HepG2 (cell line): ENCODE measurements around the gene PLOD3. TPM values are rescaled to one million over a fixed set of nuclear protein-coding genes. Genes with fewer than 3 reads are reported as not detected.
A peak's percentile ranks its signal among the peaks of the same experiment; 100 is the strongest.

Experiments used
- AKNA ChIP-seq: sonication (generic); formaldehyde crosslinking; IDR thresholded peaks from 2 replicates; pipeline ENCODE4 v1.4.0; 2020; ENCODE audit warnings: missing genetic modification reagents, borderline replicate concordance
- ESRRA ChIP-seq: sonication (generic); formaldehyde crosslinking; IDR thresholded peaks from 2 replicates; pipeline ENCODE4 v1.5.1; 2020; ENCODE audit warnings: mild to moderate bottlenecking, low read depth, missing genetic modification reagents
- FOSL2 ChIP-seq: sonication (generic); formaldehyde crosslinking; IDR thresholded peaks from 2 replicates; pipeline ENCODE4 v1.4.0; 2020; ENCODE audit warnings: missing genetic modification reagents
- ISL2 ChIP-seq: sonication (generic); formaldehyde crosslinking; IDR thresholded peaks from 2 replicates; pipeline ENCODE4 v1.5.0; 2020; ENCODE audit warnings: missing genetic modification reagents
- KLF9 ChIP-seq: IDR thresholded peaks from 2 replicates; pipeline ENCODE4 v1.6.1; 2016; ENCODE audit warnings: low read depth
- NFKBIZ ChIP-seq: IDR thresholded peaks from 2 replicates; pipeline ENCODE4 v1.6.1; 2018; ENCODE audit warnings: missing genetic modification reagents, missing compliant biosample characterization
- POGZ ChIP-seq: sonication (generic); formaldehyde crosslinking; IDR thresholded peaks from 2 replicates; pipeline ENCODE4 v1.4.0; 2020; ENCODE audit warnings: mild to moderate bottlenecking, missing genetic modification reagents
- RARA ChIP-seq: IDR thresholded peaks from 2 replicates; pipeline ENCODE4 v1.6.1; 2016; ENCODE audit warnings: missing genetic modification reagents, missing compliant biosample characterization
- ZIK1 ChIP-seq: sonication (generic); formaldehyde crosslinking; IDR thresholded peaks from 2 replicates; pipeline ENCODE4 v1.5.0; 2020; ENCODE audit warnings: mild to moderate bottlenecking, low read depth, missing genetic modification reagents, borderline replicate concordance
- ZKSCAN5 ChIP-seq: sonication (generic); formaldehyde crosslinking; IDR thresholded peaks from 2 replicates; pipeline ENCODE4 v1.5.1; 2020; ENCODE audit warnings: mild to moderate bottlenecking, missing genetic modification reagents
- ZNF260 ChIP-seq: sonication (generic); formaldehyde crosslinking; IDR thresholded peaks from 2 replicates; pipeline ENCODE4 v1.4.0; 2020; ENCODE audit warnings: missing genetic modification reagents, low read depth, mild to moderate bottlenecking, borderline replicate concordance
- ZNF333 ChIP-seq: sonication (generic); formaldehyde crosslinking; IDR thresholded peaks from 2 replicates; pipeline ENCODE4 v1.4.0; 2020; ENCODE audit warnings: mild to moderate bottlenecking, missing genetic modification reagents, borderline replicate concordance
- ZNF431 ChIP-seq: sonication (generic); formaldehyde crosslinking; IDR thresholded peaks from 2 replicates; pipeline ENCODE4 v1.9.0; 2022; ENCODE audit warnings: missing genetic modification reagents, low read depth, mild to moderate bottlenecking, borderline replicate concordance
- ZNF660 ChIP-seq: sonication (generic); formaldehyde crosslinking; IDR thresholded peaks from 2 replicates; pipeline ENCODE4 v1.5.1; 2020; ENCODE audit warnings: mild to moderate bottlenecking, low read depth, missing genetic modification reagents, borderline replicate concordance
- ZNF672 ChIP-seq: sonication (generic); formaldehyde crosslinking; IDR thresholded peaks from 2 replicates; pipeline ENCODE4 v1.8.1; 2022; ENCODE audit warnings: missing genetic modification reagents
- polyA plus RNA-seq, 8 experiments: library from polyadenylated mRNA; depleted of rRNA in 3 of 8; stranded (reverse) in 7 of 8; unstranded in 1 of 8; fragments of >200 nt; fragmentation: Illumina TruSeq in 4 of 8; extraction: Trizol in 4 of 8; gene quantifications; 2 replicates each; pipeline versions ENCODE4 v1.2.1 to v1.2.3, GENCODE V29; 2011 to 2016; ENCODE audit warnings: low read depth in 4 of 8, missing spikeins in 1 of 8, mixed read lengths in 1 of 8; ENCODE audit not compliant: insufficient read depth in 1 of 8
- total RNA-seq, 5 experiments: library from RNA; depleted of rRNA; stranded (reverse); fragments of >200 nt; fragmentation: Illumina TruSeq; extraction: Trizol; gene quantifications; 2 replicates each; pipeline ENCODE4 v1.2.3, GENCODE V29; 2016; ENCODE audit warnings: low read depth in 1 of 5
- TF ChIP-seq, protein P1 (sequence below): sonication (generic); formaldehyde crosslinking; IDR thresholded peaks from 2 replicates; pipeline ENCODE4 v1.5.1; 2020; ENCODE audit warnings: missing genetic modification reagents, mild to moderate bottlenecking, borderline replicate concordance
- TF ChIP-seq, protein P2 (sequence below): sonication (generic); formaldehyde crosslinking; IDR thresholded peaks from 2 replicates; pipeline ENCODE4 v1.8.0; 2022; ENCODE audit warnings: mild to moderate bottlenecking, missing genetic modification reagents, moderate library complexity
- TF ChIP-seq, protein P3 (sequence below): sonication (generic); formaldehyde crosslinking; conservative IDR thresholded peaks from 2 replicates; pipeline ENCODE4 v1.4.0; 2020; ENCODE audit warnings: missing genetic modification reagents
- TF ChIP-seq, protein P4 (sequence below): IDR thresholded peaks from 2 replicates; pipeline ENCODE4 v1.6.1; 2016; ENCODE audit warnings: missing biosample characterization, missing genetic modification reagents, low read depth

Gene PLOD3
- total and polyA plus RNA-seq, 2 of the 13 experiments (the other 11 are each of a cell fraction or from before 2014, with no cell fraction given) = 65.8 to 67.4 TPM

DNA sequence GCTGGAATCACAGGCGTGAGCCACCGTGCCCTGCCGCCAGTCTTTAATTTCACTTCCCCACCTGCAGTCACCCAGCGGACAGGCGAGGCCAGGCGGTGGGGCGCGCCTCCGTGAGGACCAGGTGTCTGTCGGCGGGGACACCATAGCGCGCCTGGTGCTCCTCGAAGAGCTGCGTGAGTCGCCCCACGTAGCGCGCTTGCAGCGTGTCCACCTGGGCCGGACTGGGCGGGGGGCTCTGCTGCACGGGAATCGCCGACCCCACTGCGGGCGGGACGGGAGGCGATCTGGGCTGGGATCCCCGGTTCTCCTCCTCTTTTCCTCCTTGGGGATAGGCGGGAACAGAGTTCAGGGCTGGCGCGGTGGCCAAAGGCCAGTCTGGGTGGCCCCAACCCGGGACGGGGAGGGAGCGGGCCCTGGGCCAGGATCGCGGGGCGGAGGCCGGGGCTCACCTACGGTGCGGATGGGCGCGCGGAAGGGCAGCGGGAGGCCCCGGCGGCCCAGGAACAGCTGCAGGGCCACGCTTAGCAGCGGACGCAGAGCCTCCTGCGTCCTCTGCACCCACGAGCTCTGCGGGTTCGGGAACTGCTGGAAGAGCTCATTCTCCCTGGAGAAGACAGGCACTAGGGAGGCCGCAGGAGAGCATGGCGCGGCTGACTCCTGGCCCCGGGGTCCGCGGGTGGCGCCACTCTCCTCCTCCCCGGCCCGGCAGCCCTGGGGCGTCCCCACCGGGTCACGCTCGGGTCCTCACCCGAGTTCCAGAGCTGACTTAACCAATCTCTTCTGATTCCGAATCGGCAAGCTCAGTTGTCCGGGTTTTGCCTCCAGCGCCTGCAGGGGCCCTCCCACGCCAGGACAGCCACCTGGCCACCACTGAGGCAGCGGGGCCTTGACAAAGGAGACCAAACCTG, 15.4 kb downstream of the PLOD3 start (continued):
- TF ChIP-seq, protein P1, sequence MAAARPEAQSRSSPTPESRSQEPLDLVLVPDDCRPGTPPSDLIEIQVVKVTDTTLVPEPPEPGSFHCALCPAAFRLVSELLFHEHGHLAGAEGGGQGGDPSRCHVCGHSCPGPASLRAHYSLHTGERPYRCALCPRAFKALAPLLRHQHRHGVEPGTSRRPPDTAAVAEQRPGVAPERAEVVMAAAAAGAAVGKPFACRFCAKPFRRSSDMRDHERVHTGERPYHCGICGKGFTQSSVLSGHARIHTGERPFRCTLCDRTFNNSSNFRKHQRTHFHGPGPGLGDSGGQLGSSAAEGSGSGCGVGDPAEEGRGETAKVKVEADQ (CRISPR knock-in tag) = 0 out of 2 replicates have a peak, but pooled peaks have one; percentile 74
- peak; percentile 86 for TF ChIP-seq ZNF333 (CRISPR knock-in tag)
- TF ChIP-seq POGZ (CRISPR knock-in tag) = peak; percentile 55
- TF ChIP-seq ZNF260 = no peak
- no peak for TF ChIP-seq ESRRA (CRISPR knock-in tag)
- TF ChIP-seq ZNF431 (CRISPR knock-in tag) = no peak; the same call in 1 of the 2 replicates
- TF ChIP-seq, protein P2, sequence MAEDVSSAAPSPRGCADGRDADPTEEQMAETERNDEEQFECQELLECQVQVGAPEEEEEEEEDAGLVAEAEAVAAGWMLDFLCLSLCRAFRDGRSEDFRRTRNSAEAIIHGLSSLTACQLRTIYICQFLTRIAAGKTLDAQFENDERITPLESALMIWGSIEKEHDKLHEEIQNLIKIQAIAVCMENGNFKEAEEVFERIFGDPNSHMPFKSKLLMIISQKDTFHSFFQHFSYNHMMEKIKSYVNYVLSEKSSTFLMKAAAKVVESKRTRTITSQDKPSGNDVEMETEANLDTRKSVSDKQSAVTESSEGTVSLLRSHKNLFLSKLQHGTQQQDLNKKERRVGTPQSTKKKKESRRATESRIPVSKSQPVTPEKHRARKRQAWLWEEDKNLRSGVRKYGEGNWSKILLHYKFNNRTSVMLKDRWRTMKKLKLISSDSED (CRISPR knock-in tag) = 0 out of 2 replicates have a peak, but pooled peaks have one; percentile 59
- TF ChIP-seq, protein P3, sequence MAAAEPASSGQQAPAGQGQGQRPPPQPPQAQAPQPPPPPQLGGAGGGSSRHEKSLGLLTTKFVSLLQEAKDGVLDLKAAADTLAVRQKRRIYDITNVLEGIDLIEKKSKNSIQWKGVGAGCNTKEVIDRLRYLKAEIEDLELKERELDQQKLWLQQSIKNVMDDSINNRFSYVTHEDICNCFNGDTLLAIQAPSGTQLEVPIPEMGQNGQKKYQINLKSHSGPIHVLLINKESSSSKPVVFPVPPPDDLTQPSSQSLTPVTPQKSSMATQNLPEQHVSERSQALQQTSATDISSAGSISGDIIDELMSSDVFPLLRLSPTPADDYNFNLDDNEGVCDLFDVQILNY = no peak
- 0 out of 2 replicates have a peak, but pooled peaks have one; percentile 27 for TF ChIP-seq ISL2 (CRISPR knock-in tag)
- no peak for TF ChIP-seq FOSL2 (CRISPR knock-in tag)
- TF ChIP-seq KLF9 = 0 out of 2 replicates have a peak, but pooled peaks have one; percentile 20
- no peak for TF ChIP-seq ZNF672
- TF ChIP-seq ZNF660 (CRISPR knock-in tag) = no peak
- no peak for TF ChIP-seq AKNA (CRISPR knock-in tag)
- 0 out of 2 replicates have a peak, but pooled peaks have one; percentile 68 for TF ChIP-seq ZKSCAN5 (CRISPR knock-in tag)
- no peak; the same call in 1 of the 2 replicates for TF ChIP-seq ZIK1 (CRISPR knock-in tag)
- TF ChIP-seq NFKBIZ (CRISPR knock-in tag) = no peak
- TF ChIP-seq, protein P4, sequence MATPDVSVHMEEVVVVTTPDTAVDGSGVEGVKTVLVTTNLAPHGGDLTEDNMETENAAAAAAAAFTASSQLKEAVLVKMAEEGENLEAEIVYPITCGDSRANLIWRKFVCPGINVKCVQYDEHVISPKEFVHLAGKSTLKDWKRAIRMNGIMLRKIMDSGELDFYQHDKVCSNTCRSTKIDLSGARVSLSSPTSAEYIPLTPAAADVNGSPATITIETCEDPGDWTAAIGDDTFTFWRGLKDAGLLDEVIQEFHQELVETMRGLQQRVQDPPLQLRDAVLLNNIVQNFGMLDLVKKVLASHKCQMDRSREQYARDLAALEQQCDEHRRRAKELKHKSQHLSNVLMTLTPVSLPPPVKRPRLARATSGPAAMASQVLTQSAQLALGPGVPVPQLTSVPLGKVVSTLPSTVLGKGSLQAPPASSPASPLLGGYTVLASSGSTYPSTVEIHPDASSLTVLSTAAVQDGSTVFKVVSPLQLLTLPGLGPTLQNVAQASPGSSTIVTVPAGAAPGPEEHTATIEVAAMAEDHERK (CRISPR knock-in tag) = no peak
- TF ChIP-seq RARA (CRISPR knock-in tag) = peak; percentile 25; the same call in 1 of the 2 replicates
